ENCODE measurements around the gene STYK1.
"Not testable (repeated sequence)": the region's sequence is repeated elsewhere in the genome, so short reads cannot be mapped to it uniquely, and the experiment has no call there.

STYK1 gene

GRCh38 chr12:10621278-10621677 is 52.6 kb downstream of the STYK1 start:
- DNase-seq (ENCODE audit: low read depth, low spot score) = no peak

- no peak for DNase-seq (ENCODE audit: low read depth, low spot score)
Observed at GRCh38 chr12:10620078-10620779, 53.6 kb downstream of the STYK1 start.

- no peak for DNase-seq (ENCODE audit: low read depth, low spot score)
Observed at GRCh38 chr12:10618338-10618987, 55.4 kb downstream of the STYK1 start.

- no peak for DNase-seq (ENCODE audit: low read depth, low spot score)
Observed at GRCh38 chr12:10617863-10618262, 56.0 kb downstream of the STYK1 start.

GRCh38 chr12:10615532-10615931 is 58.3 kb downstream of the STYK1 start:
- DNase-seq (ENCODE audit: low read depth, low spot score) = no peak

GRCh38 chr12:10614056-10614370 is 59.8 kb downstream of the STYK1 start:
- DNase-seq (ENCODE audit: low read depth, low spot score) = no peak

GRCh38 chr12:10613349-10614055 is 60.4 kb downstream of the STYK1 start, which contains the start of gene MAGOHB:
Gene MAGOHB, minus strand, starts transcription at chr12:10613609. Its CDS starts 77 bp downstream, at chr12:10613532.
- DNase-seq (ENCODE audit: low read depth, low spot score) = peak; percentile 98

GRCh38 chr12:10612984-10613348 is 60.9 kb downstream of the STYK1 start:
- DNase-seq (ENCODE audit: low read depth, low spot score) = no peak

GRCh38 chr12:10612110-10612509 is 61.7 kb downstream of the STYK1 start:
- no peak for DNase-seq (ENCODE audit: low read depth, low spot score)

GRCh38 chr12:10611258-10611657 is 62.6 kb downstream of the STYK1 start:
- DNase-seq (ENCODE audit: low read depth, low spot score) = not testable (repeated sequence)

GRCh38 chr12:10610188-10610587 is 63.7 kb downstream of the STYK1 start:
- no peak for DNase-seq (ENCODE audit: low read depth, low spot score)

GRCh38 chr12:10607885-10608458 is 65.9 kb downstream of the STYK1 start:
- no peak for DNase-seq (ENCODE audit: low read depth, low spot score)

GRCh38 chr12:10601860-10602259 is 72.0 kb downstream of the STYK1 start:
- no peak for DNase-seq (ENCODE audit: low read depth, low spot score)

- DNase-seq (ENCODE audit: low read depth, low spot score) = no peak
Observed at GRCh38 chr12:10600988-10601387, 72.9 kb downstream of the STYK1 start.

- no peak for DNase-seq (ENCODE audit: low read depth, low spot score)
Observed at GRCh38 chr12:10595881-10596280, 78.0 kb downstream of the STYK1 start.

- DNase-seq (ENCODE audit: low read depth, low spot score) = no peak
Observed at GRCh38 chr12:10590966-10591365, 82.9 kb downstream of the STYK1 start.

- no peak for DNase-seq (ENCODE audit: low read depth, low spot score)
Observed at GRCh38 chr12:10584415-10584814, 89.4 kb downstream of the STYK1 start.

- no peak for DNase-seq (ENCODE audit: low read depth, low spot score)
Observed at GRCh38 chr12:10582704-10583103, 91.1 kb downstream of the STYK1 start.

GRCh38 chr12:10582133-10582532 is 91.7 kb downstream of the STYK1 start:
- DNase-seq (ENCODE audit: low read depth, low spot score) = not testable (repeated sequence)

GRCh38 chr12:10574307-10574706 is 99.5 kb downstream of the STYK1 start:
- DNase-seq (ENCODE audit: low read depth, low spot score) = no peak

GRCh38 chr12:10572021-10572490 is 101.8 kb downstream of the STYK1 start:
- peak; percentile 19 for DNase-seq (ENCODE audit: low read depth, low spot score)

- DNase-seq (ENCODE audit: low read depth, low spot score) = peak; percentile 50
Observed at GRCh38 chr12:10571141-10571540, 102.7 kb downstream of the STYK1 start.

All from ELF-1 (cell line).